ENCODE data around the gene OPRM1.

OPRM1 gene

GRCh38 chr6:154280521-154280920 lies 241.5 kb downstream of the OPRM1 start:
- DNase-seq (ENCODE audit: low spot score) = no peak

DNA sequence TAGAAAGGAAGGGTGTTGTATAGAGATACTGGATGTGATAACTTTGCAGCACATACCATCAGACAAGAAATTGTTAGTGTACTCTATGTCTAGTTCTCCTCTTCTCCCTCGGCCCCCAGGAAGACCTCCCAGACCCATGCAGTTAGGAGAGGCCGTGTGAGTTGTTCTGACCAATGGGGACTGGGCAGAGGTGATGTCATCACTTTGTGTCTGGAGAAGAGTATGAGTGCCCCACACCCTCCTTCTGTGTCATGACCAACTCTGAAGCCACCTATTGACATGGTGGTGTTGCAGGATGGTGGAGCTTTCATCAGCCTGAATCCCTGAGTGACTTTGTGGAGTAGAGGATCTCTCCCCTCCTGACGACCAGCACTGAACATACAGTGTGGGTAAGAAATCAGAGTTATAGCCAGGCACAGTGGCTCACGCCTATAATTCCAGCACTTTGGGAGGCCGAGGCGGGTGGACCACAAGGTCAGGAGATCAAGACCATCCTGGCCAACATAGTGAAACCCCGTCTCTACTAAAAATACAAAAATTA lies 245.3 kb downstream of the OPRM1 start:
- DNase-seq (ENCODE audit: low spot score) = no peak

GRCh38 chr6:154285826-154286225 lies 246.8 kb downstream of the OPRM1 start:
- no peak for DNase-seq (ENCODE audit: low spot score)

DNA sequence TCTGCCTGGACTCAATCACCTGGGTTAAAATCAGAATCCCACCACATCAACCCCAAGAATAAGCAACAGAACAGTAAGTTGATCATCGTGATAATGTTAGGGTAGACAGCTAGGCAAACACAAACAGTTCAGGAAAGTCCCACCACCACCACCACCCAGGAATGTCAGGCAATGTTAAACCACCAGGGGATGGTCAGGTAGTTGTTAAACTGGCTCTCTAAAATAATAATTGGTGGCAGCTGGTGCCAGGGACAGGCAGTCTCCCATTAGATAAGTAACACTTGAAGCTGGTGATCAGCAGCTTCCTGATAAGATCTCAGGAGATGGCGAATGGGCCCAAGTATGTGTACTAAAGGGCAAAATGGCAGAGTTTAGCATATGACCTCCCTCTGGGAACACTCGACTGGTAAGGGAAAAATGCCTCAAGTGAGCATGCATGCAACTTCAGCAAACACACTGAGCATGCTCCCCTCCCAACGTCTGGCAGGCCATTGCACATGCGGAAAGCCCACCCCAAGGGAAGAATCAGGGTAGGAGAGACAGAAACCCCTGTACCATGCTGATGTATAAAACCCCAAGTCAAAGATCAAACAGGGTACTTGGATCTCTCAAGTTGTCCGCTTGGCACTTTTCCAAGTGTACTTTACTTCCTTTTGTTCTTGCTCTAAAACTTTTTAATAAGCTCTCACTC lies 250.9 kb downstream of the OPRM1 start:
- no peak for DNase-seq (ENCODE audit: low spot score)

- no peak for DNase-seq (ENCODE audit: low spot score)
These were observed 253.0 kb downstream of the OPRM1 start for GRCh38 chr6:154292066-154292465.

DNA sequence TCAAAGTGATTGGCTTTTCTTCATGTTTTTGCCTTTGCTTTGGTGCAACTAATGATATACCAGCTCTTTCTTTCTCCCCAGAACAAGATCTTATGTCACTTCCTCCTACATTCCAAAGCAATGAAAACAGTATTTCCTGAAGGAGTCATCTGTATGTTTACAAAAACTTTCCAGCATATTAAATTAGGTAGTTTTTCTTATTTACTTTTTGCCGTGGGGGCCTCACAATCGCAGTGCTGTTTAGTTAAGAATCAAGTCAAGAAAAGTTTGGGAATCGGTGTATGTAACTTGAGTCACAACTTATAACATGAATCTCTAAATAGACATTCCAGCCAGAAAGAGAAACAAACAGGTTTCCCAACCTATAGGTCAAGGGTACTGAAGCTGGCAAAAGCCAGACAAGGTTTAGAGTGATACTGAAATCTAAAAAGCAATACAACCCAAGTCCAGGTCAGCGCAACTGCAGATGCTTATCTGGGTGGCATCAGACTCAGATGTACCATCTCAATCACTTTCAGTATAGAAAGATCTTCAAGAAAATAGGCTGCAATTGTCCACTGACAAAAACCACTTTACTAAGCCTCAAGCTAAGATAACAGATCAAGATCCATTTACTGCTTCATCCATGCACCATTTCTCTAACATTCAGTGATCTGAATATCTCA lies 253.9 kb downstream of the OPRM1 start:
- DNase-seq (ENCODE audit: low spot score) = no peak

GRCh38 chr6:154295733-154296132 lies 256.7 kb downstream of the OPRM1 start:
- DNase-seq (ENCODE audit: low spot score) = no peak

Data from putamen (tissue), 1 donor.